Measurements from ENCODE around the gene PDIA5.

Gene PDIA5

DNA sequence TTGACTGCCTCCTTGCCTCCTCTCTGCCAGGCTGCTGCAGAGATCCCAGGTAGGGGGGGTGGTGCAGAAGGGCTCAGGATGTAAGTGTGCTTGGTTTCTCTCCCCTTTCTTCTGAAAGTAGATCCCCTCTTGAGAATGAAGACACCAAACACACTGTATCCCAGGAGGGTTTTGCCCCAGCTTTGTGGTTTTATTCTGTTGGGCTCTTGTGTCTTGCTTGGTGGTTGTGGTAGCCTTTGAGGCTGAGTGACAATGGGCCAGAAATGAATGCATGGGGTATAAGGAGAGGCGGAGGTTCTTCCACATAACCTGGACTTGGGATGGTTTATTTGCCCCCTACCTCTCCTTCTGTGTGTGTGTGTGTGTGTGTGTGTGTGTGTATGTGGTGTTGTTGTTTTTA, 5.7 kb downstream of the PDIA5 start:
- no peak for DNase-seq

DNA sequence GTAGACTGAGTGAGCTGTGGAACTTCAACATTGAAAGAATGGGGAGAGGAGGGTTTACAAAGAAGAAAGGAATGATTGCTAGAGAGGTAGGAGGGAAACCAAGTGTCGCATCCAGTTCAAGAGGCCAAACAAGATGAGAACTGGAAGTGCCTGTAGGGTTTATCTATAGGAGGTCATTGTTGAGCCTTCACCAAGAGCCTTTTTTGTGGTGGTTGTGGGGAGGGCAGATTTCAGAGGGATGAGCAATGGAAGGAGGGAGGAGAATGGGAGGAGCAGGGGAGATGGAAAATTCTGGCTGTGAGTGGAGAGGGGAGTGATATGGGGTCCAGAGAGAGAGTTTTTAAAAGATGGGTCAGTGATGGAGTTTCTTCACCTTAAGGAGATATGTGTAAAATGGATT, 8.5 kb downstream of the PDIA5 start:
- no peak for DNase-seq

- no peak for DNase-seq
Observed at GRCh38 chr3:123076112-123076495, 9.3 kb downstream of the PDIA5 start.

DNA sequence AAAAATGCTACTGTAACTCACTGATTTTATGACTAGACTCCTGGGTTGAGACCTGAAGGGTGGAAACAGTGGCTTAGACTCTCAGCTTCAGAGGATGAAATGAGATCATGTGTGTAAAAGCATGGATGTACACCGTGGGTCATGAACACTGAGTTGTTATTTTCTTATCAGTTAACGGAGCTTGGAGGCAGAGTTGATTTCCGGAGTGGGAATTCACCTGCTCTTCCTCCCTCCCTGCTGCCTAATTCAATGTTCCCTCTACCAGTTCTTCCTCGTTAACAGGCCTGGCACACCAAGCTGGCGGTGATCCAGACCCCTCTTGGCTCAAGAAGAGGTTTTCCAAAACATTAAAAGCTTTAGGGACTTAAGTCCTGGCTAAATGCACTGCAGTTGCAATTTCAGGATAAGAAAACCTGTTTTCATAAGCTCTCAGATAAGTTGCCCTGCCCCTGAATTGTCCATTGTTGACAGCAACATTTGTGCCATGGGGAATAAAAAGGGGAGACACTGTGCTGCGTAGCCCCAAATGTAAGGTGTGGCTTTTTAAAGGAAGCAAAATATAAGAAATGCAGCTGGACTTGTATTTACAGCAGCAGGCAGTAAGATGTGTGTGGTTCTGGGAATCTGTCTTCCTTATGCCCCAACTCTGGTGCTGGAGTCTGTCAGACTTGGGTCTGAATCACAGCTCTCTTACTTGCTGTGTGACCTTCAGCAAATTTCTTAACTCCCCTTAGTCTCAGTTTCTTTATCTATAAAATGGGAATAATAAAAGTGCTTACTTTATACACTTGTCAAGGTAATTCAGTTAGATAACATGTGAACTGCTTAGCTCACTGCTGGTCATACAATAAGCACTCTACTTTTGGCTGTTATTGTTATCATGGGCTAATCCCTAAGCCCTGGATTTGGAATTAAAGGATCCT, 9.9 kb downstream of the PDIA5 start:
- no peak for DNase-seq

DNA sequence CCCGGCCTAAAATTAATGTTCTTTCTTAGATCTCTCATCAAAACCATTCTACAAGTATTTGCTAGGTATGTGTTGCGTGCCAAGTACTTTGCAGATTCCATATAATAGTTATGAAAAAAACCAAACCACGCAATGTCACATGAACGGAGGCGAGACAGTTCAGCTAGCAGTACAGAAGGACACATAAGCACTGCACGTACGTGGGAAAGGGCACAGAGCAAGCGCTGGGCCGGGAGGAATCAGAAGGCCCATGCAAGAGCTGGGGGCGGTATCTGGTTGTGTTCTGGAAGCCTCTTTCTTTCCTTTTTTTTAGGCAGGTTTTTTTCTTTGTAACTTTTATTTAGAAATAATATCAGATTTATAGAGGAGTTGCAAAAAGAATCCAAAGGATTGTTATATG, 11.3 kb downstream of the PDIA5 start:
- DNase-seq: no peak

GRCh38 chr3:123080864-123081562, 14.2 kb downstream of the PDIA5 start:
- no peak for DNase-seq

- DNase-seq: no peak
Observed at GRCh38 chr3:123081718-123082369, 15.0 kb downstream of the PDIA5 start.

DNA sequence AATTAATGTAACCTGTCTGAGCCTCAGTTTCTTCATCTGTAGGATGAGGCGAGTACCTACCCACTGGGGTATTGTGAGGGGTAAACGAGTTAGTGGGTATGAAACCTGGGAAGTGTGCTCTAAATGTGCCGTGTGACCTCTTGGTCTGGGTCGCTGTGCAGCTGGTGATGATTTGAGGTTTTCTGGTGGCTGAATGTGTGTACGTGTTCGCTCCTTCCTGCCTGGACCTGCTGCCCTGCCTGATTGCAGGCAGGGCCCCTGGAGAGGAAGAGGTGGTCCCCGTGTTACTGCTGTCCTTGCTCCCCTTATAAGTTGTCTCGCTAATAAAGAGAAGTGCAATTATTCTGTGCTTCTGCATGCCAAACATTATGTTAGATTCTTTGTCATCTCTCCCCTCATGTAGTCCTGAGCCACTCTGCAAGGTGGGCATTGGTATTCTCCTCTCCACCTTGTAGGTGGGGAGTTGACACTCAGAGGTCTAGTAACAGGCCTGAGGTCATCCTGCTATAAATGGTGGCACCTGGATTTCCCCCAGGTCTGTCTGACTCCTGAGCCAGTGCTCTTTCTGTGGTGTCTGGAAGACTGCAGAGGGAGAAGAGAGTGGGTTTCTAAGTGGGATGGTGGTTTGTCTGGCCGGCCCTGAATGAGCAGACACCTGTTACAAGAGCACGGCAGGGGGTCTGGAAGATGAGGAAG, 15.7 kb downstream of the PDIA5 start:
- DNase-seq: no peak

GRCh38 chr3:123083383-123084124, 16.7 kb downstream of the PDIA5 start:
- DNase-seq: no peak

DNA sequence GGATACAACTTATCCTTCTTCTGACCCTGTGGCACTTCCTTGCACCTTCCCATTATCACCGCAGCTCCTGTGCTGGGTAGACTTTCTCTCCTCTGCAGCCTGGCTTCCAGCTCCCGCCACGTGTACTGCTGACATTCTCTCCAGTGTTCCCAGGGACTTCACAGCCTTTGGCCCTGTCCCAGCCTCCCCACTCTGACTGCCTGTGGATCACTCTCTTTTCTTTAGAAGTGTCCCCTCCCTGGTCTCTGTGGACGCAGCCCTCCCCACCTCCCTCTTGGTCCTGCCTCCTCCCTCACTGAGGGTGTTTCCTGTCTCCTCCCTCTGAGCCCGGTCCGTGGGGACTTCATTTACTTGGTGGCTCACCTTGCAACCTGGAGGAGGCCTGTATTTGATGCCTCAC, 17.4 kb downstream of the PDIA5 start:
- no peak for DNase-seq

DNA sequence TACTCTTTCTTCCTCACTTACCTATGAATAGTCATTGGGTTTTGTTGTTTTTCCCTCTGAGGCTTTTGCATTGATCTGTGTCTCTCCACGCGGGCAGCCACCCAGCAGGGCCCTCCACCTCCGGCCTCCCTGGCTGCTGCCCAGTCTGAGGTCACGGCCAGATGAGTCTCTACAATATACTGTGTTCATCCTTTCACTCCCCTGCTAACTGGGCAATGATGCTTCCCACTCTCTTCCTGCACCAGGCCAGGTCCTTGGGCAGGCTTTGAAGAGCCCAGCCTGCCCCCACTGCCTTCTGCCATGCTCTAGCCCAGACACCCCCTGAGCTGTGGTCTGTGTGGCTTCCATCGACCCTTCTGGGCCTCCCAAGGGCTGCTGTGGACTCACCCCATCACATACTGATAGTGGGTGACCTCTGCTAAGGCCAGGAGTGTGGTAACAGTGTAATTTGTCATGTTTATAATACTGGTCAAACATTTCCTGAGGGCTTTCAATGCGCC, 18.0 kb downstream of the PDIA5 start:
- no peak for DNase-seq

GRCh38 chr3:123085293-123085931, 18.6 kb downstream of the PDIA5 start:
- DNase-seq: no peak

DNA sequence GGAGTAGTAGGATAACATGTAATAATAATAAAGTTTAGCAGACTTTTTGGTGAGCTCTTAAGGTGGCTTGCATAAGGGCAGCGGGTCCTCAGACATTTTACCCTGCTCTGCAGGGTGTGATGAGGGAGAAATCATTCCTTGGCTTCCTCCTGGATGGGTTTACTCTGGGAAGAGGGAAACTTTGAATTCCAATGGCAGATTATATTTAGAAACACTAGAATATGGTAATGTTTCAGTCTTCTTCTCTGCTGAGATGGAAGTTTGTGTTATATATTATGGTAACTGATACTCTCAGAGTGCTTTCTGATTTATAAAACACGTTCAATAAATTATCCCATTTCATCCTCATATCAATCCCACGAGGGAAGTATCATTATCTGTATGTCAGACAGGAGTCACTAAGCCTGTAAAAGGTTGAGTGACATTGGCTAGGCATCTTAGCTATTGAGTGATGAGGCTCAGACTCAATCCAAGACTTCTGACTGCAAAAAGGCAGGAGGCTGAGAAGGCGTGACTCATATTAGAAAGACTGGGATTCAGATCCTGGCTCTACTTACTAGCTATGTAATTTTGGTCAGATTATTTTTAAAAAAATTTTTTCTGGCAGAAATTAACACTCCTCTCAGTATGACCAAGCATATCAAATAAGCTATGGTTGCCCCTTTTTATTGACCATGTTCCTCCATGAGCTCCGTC, 19.3 kb downstream of the PDIA5 start:
- DNase-seq: no peak

GRCh38 chr3:123088387-123088786, 21.6 kb downstream of the PDIA5 start:
- no peak for DNase-seq

DNA sequence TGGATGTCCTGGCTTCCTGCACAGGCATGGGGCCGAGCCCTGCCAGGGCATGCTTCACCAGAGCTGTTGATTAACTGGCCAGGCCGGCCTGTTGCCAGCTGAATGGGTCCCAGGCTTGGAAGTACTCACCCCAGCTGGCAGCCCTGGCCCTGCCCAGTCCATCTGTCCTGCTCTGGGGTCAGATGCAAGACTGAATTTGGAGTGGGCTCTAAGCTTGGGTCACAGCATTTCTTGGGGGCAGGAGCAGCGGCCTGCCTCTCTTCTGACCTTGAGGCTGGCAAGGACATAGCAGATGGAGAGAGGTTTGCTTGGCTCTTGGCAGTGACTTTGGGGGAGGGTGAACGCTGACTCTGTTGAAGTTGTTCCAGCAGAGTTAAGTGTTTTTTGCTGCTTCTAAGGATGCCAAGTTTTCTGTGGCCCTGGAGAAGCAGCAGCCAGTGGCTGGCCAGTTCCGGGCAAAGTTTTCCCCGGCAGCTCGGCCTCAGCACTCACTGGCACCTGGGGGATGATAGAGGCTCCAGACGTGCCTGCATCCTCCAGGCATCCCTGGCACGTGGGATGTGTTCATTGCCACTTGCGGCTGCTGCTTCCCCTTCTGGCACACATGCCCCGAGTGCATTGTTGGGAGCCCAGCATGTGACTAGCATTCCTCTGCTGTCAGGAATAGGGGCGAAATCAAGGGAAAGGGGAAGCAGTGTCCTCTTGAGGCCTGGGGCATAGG, 22.9 kb downstream of the PDIA5 start:
- no peak for DNase-seq

DNA sequence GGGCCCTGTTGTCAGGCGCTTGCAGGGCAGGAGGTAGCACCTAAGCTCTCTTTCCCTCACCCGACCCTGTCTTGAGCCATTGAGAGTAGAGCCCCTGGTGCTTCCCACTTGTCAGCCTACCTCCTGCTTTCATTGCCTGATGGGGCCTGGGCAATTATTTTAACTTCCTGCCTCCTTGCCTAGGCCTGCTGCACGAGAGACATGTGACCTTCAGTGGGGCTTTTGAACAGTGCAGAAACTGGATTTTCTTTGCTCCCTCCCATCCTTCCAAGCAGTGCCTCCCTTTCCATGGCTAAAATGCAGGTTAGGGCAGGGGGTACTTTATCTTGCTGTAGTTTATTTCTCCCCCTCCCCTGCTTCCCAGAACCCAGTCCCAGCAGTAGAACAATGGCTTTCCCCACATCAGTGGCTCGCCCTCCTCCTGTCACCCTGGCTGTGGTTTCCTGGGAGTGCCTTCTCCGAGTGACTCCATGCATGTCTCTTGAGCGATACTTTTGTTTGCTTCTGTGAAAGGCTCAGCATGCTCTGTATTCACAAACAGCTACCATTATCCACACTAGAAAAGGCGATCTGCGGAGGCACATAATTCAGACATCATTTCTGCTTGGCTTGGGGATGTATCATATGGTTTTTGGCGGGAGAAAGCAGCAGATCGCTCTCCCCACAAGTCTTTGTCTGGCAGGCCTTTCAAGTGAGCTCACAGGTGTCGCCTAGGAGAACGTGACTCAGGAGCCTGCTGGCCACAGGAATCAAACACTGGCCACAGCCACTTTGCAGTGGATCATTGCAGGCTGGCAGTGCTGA, 24.1 kb downstream of the PDIA5 start:
- no peak for DNase-seq

DNA sequence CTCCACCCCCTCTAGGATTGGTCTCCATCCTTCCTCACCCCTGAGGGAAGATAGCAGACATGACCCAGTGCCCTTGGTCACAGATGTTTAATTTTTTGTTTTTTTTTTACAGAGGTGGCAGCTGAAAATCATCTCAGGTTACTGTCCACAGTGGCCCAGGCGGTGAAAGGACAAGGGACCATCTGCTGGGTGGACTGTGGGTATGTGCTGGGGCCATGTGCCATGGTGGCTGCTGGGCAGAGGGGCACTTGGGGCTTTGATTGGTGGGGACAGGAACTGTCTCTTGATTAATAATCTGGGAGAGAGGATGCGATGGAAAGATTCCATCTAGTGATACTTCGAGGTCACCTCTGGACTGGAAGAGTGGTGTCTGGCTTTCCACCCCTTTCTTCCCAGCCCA, 25.4 kb downstream of the PDIA5 start:
- DNase-seq: no peak

- no peak for DNase-seq
Observed at GRCh38 chr3:123093696-123094095, 26.9 kb downstream of the PDIA5 start.

DNA sequence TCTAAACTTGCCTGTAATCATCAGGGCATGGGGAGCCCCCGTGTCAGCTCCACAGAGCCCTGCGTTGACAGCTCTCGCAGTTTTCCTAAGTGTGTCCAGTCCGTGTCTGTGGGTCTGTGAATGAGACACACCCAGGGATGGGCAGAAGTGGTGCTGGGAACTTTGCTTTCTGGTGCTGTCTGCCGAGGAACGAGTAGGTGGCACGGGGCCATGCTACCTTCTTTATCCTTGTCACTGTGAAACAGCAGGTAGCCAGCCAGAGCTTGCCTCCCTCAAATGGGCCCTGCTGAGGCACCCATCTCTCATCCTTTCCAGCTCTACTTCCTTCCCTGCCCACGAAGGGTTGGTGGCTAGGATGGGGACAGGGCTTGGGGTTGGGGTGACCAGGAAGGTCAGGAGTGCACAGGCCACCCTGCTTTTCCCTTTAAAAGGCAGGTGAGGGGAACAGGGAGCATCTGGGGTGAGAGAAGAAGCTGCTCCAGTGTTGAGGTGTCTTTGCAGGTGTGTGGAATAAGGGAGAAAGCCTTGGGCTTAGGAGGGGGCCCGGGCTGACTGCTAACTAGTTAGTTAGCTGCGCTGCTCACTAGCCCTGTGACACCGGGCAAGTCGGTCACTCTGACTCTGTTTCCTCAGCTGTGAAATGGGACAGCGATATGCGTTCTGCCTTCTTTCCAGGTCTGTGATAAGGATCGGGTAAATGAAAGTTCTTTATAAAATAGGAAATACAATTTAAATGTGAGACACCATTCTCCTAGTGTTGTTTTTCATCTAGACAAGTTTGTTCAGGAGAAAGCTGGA, 27.9 kb downstream of the PDIA5 start:
- DNase-seq: no peak
